H9 (cell line): ENCODE measurements around the gene PGM2L1. TPM values are rescaled to one million over a fixed set of nuclear protein-coding genes. Genes with fewer than 3 reads are reported as not detected.

Source experiments
- DNase-seq: peaks from one replicate; pipeline ENCODE4 v3.0.0-alpha.2; 2017
- H2AFZ ChIP-seq: one replicate; pipeline ENCODE4 v1.6.1; 2013; ENCODE audit warnings: mild to moderate bottlenecking, low read length, control low read depth, moderate library complexity
- H2AK5ac ChIP-seq: 2 replicates; pipeline ENCODE4 v1.6.1; 2013; ENCODE audit warnings: low read length, control low read depth, mixed read lengths; ENCODE audit not compliant: insufficient read length
- H2BK120ac ChIP-seq: one replicate; pipeline ENCODE4 v1.6.1; 2013; ENCODE audit warnings: low read depth, mild to moderate bottlenecking, low read length, control low read depth, inconsistent platforms; ENCODE audit not compliant: poor library complexity, severe bottlenecking
- H2BK12ac ChIP-seq: 2 replicates; pipeline ENCODE4 v1.6.1; 2013; ENCODE audit warnings: low read length, control low read depth, mixed read lengths, low read depth; ENCODE audit not compliant: insufficient read length
- H2BK15ac ChIP-seq: 2 replicates; pipeline ENCODE4 v1.6.1; 2013; ENCODE audit warnings: low read depth, low read length, control low read depth
- H2BK20ac ChIP-seq: one replicate; pipeline ENCODE4 v1.6.1; 2013; ENCODE audit warnings: low read depth, mild to moderate bottlenecking, low read length, control low read depth, inconsistent platforms; ENCODE audit not compliant: poor library complexity, severe bottlenecking
- H2BK5ac ChIP-seq: 2 replicates; pipeline ENCODE4 v1.6.1; 2013; ENCODE audit warnings: low read length, control low read depth, mixed read lengths; ENCODE audit not compliant: insufficient read length
- H3K14ac ChIP-seq: 2 replicates; pipeline ENCODE4 v1.6.1; 2013; ENCODE audit warnings: low read length, control low read depth; ENCODE audit not compliant: insufficient read depth
- H3K18ac ChIP-seq: 2 replicates; pipeline ENCODE4 v1.6.1; 2013; ENCODE audit warnings: low read depth, mild to moderate bottlenecking, mixed read lengths, low read length, control low read depth; ENCODE audit not compliant: insufficient read length
- H3K23ac ChIP-seq: 2 replicates; pipeline ENCODE4 v1.6.1; 2013; ENCODE audit warnings: low read length, control low read depth, mixed read lengths, low read depth; ENCODE audit not compliant: insufficient read length
- H3K23me2 ChIP-seq: 2 replicates; pipeline ENCODE4 v1.6.1; 2013; ENCODE audit warnings: low read depth, mild to moderate bottlenecking, mixed read lengths, low read length, control low read depth; ENCODE audit not compliant: insufficient read length, poor library complexity, severe bottlenecking
- H3K27ac ChIP-seq: 2 replicates; pipeline ENCODE4 v1.5.1; 2013; ENCODE audit warnings: low read length, control low read depth, mixed read lengths, low read depth; ENCODE audit not compliant: insufficient read length
- H3K27me3 ChIP-seq: 2 replicates; pipeline ENCODE4 v1.6.1; 2013; ENCODE audit warnings: low read length, control low read depth, inconsistent platforms; ENCODE audit not compliant: insufficient read depth
- H3K4ac ChIP-seq: 2 replicates; pipeline ENCODE4 v1.6.1; 2013; ENCODE audit warnings: low read depth, mild to moderate bottlenecking, control low read depth, inconsistent platforms, low read length, moderate library complexity
- H3K4me1 ChIP-seq: 2 replicates; pipeline ENCODE4 v1.6.1; 2013; ENCODE audit warnings: low read length, control low read depth, inconsistent platforms; ENCODE audit not compliant: insufficient read depth
- H3K4me2 ChIP-seq: 2 replicates; pipeline ENCODE4 v1.6.1; 2013; ENCODE audit warnings: low read length, control low read depth, mixed read lengths; ENCODE audit not compliant: insufficient read length, insufficient read depth
- H3K56ac ChIP-seq: 2 replicates; pipeline ENCODE4 v1.6.1; 2013; ENCODE audit warnings: low read depth, mild to moderate bottlenecking, mixed read lengths, low read length, control low read depth; ENCODE audit not compliant: insufficient read length
- H3K79me1 ChIP-seq: 2 replicates; pipeline ENCODE4 v1.6.1; 2013; ENCODE audit warnings: low read depth, mild to moderate bottlenecking, moderate library complexity, low read length, control low read depth, inconsistent platforms; ENCODE audit not compliant: insufficient read depth, poor library complexity, severe bottlenecking
- H3K79me2 ChIP-seq: 2 replicates; pipeline ENCODE4 v1.6.1; 2013; ENCODE audit warnings: low read length, control low read depth, inconsistent platforms; ENCODE audit not compliant: insufficient read depth
- H3K9ac ChIP-seq: 2 replicates; pipeline ENCODE4 v1.6.1; 2013; ENCODE audit warnings: low read length, control low read depth, mixed read lengths; ENCODE audit not compliant: insufficient read length; ENCODE audit errors: extremely low read depth
- H3K9me3 ChIP-seq: one replicate; pipeline ENCODE4 v1.6.1; 2013; ENCODE audit warnings: low read depth, low read length, inconsistent platforms; ENCODE audit not compliant: control insufficient read depth
- H3T11ph ChIP-seq: one replicate; pipeline ENCODE4 v1.6.1; 2013; ENCODE audit warnings: mild to moderate bottlenecking, low read length, control low read depth, inconsistent platforms
- H4K20me1 ChIP-seq: one replicate; pipeline ENCODE4 v1.6.1; 2013; ENCODE audit not compliant: control insufficient read depth, insufficient read length, insufficient read depth
- H4K5ac ChIP-seq: 2 replicates; pipeline ENCODE4 v1.6.1; 2013; ENCODE audit warnings: low read depth, mild to moderate bottlenecking, mixed read lengths, low read length, control low read depth; ENCODE audit not compliant: insufficient read length
- H4K8ac ChIP-seq: replicated peaks from 2 replicates; pipeline ENCODE4 v1.6.1; 2013; ENCODE audit warnings: low read length, control low read depth, mixed read lengths, low read depth; ENCODE audit not compliant: insufficient read length
- H4K91ac ChIP-seq: 2 replicates; pipeline ENCODE4 v1.6.1; 2013; ENCODE audit warnings: low read depth, mild to moderate bottlenecking, moderate library complexity, mixed read lengths, low read length, control low read depth; ENCODE audit not compliant: insufficient read length
- H3K27ac Mint-ChIP-seq, 3 experiments: 2 replicates in 2 of 3; 3 replicates in 1 of 3; pipeline ENCODE4 v1.8.0; 2020 to 2021; ENCODE audit warnings: mixed read lengths in 3 of 3, mild to moderate bottlenecking in 1 of 3, moderate library complexity in 1 of 3
- H3K27me3 Mint-ChIP-seq: 2 replicates; pipeline ENCODE4 v1.8.0; 2021; ENCODE audit warnings: low read depth, mild to moderate bottlenecking, moderate library complexity, mixed read lengths
- H3K36me3 Mint-ChIP-seq, 3 experiments: 2 replicates in 2 of 3; 3 replicates in 1 of 3; pipeline ENCODE4 v1.8.0; 2020 to 2021; ENCODE audit warnings: low read depth in 3 of 3, mixed read lengths in 3 of 3; ENCODE audit not compliant: insufficient read depth in 1 of 3
- H3K4me1 Mint-ChIP-seq, 2 experiments: 2 replicates each; pipeline ENCODE4 v1.8.0; 2020; ENCODE audit warnings: mixed read lengths in 2 of 2
- H3K4me3 Mint-ChIP-seq, 2 experiments: 2 replicates in 1 of 2; 3 replicates in 1 of 2; pipeline ENCODE4 v1.8.0; 2020 to 2021; ENCODE audit warnings: mild to moderate bottlenecking in 2 of 2, mixed read lengths in 2 of 2, moderate library complexity in 1 of 2
- H3K9me3 Mint-ChIP-seq, 2 experiments: 2 replicates in 1 of 2; 3 replicates in 1 of 2; pipeline ENCODE4 v1.8.0; 2020; ENCODE audit warnings: mild to moderate bottlenecking in 2 of 2, mixed read lengths in 2 of 2, moderate library complexity in 1 of 2
- CTCF ChIP-seq: fragments of 200-600 bp; sonication (generic); conservative IDR thresholded peaks from 3 replicates; pipeline ENCODE4 v1.8.0; 2021; ENCODE audit warnings: antibody characterized with exemption, mild to moderate bottlenecking
- WGBS: extraction: QIAGEN DNeasy Blood & Tissue Kit; methylation state at CpG from one replicate; pipeline ENCODE4 v1.1.7; 2013; ENCODE audit warnings: missing lambda C conversion rate, low lambda C conversion rate, mixed read lengths; ENCODE audit not compliant: insufficient read length; ENCODE audit errors: extremely low coverage; 5-methylcytosine and 5-hydroxymethylcytosine counted together
- total RNA-seq: library from RNA; stranded (reverse); gene quantifications from 2 replicates; pipeline ENCODE4 v1.2.1, GENCODE V29; 2021

PGM2L1 gene
- total RNA-seq, 1 experiment from 2014 or later, result 16.9 TPM

- no peak overlapping the region for H2BK12ac ChIP-seq
- H2AK5ac ChIP-seq, result no peak overlapping the region
- H3K9me3 ChIP-seq, result no peaks in the 10 kb centered on the region
- H4K20me1 ChIP-seq, result no peaks in the 10 kb centered on the region
- no CpG with 5 or more reads among the region's 4 CpGs for WGBS
- H3K79me2 ChIP-seq, result no peaks in the 10 kb centered on the region
- no peak overlapping the region for H3K4me2 ChIP-seq
- H3K9ac ChIP-seq, result no peak overlapping the region
- H3K4me1 Mint-ChIP-seq, result no peaks in the 10 kb centered on the region
- no peaks in the 10 kb centered on the region for H3K27me3 ChIP-seq
- H3K56ac ChIP-seq, result no peak overlapping the region
- no peak overlapping the region for H3K23ac ChIP-seq
- H2BK20ac ChIP-seq, result no peak overlapping the region
- H3K27me3 Mint-ChIP-seq, result peaks cover 6% of the 10 kb centered on the region
- H3K79me1 ChIP-seq, result no peaks in the 10 kb centered on the region
- peaks cover under 1 to 7% of the 10 kb centered on the region in 2 experiments; a peak in 4 of 5 replicates for H3K9me3 Mint-ChIP-seq
- no peak overlapping the region for H3K14ac ChIP-seq
- no peak overlapping the region for H4K5ac ChIP-seq
- no peak overlapping the region for H2BK5ac ChIP-seq
- no peak overlapping the region for H3K27ac Mint-ChIP-seq
- H4K91ac ChIP-seq, result no peak overlapping the region
- H3K4ac ChIP-seq, result no peak overlapping the region
- no peaks in the 10 kb centered on the region for H3K23me2 ChIP-seq
- no peak overlapping the region for H2AFZ ChIP-seq
- H3K4me1 ChIP-seq, result no peaks in the 10 kb centered on the region
- no peak overlapping the region for H3K27ac ChIP-seq
- no peak overlapping the region for H2BK15ac ChIP-seq
- no peak overlapping the region for H3T11ph ChIP-seq
- H3K4me3 Mint-ChIP-seq, result no peak overlapping the region
- no peak overlapping the region for H3K18ac ChIP-seq
- no peak for DNase-seq
- no peaks in the 10 kb centered on the region; a peak in 1 of 7 replicates for H3K36me3 Mint-ChIP-seq
- TF ChIP-seq CTCF, result no peak
- no peak overlapping the region for H4K8ac ChIP-seq
- no peak overlapping the region for H2BK120ac ChIP-seq
These were observed 109.3 kb downstream of the PGM2L1 start for GRCh38 chr11:74288911-74289310.
